Thymus (tissue), 11 donors: ENCODE measurements around the gene TSPEAR. TPM values are rescaled to one million over a fixed set of nuclear protein-coding genes. Genes with fewer than 3 reads are reported as not detected.
"Not testable (repeated sequence)": the region's sequence is repeated elsewhere in the genome, so short reads cannot be mapped to it uniquely, and the experiment has no call there.

Experiments used
- DNase-seq, 9 donors: peaks; one replicate each; pipeline ENCODE4 v3.0.0-alpha.2; 2013; ENCODE audit warnings: low spot score in 9 of 9, low read depth in 6 of 9, missing footprints in 1 of 9
- H3K27ac ChIP-seq, 2 donors: one replicate each; pipeline ENCODE4 v1.5.1; 2013; ENCODE audit warnings: control low read depth in 1 of 2, low read depth in 1 of 2, low read length in 1 of 2, mild to moderate bottlenecking in 1 of 2, moderate library complexity in 1 of 2
- H3K27me3 ChIP-seq, 2 donors: one replicate each; pipeline ENCODE4 v1.5.1; 2013; ENCODE audit warnings: low read length in 1 of 2; ENCODE audit not compliant: control insufficient read depth in 2 of 2, insufficient read depth in 1 of 2
- H3K36me3 ChIP-seq, 2 donors: one replicate each; pipeline ENCODE4 v1.5.1; 2013; ENCODE audit warnings: low read length in 1 of 2, mild to moderate bottlenecking in 1 of 2, moderate library complexity in 1 of 2; ENCODE audit not compliant: control insufficient read depth in 2 of 2, insufficient read depth in 2 of 2
- H3K4me1 ChIP-seq, 2 donors: one replicate each; pipeline ENCODE4 v1.5.1; 2013; ENCODE audit warnings: low read length in 2 of 2; ENCODE audit not compliant: control insufficient read depth in 2 of 2, insufficient read depth in 2 of 2
- H3K4me3 ChIP-seq, 2 donors: one replicate each; pipeline ENCODE4 v1.5.1; 2013; ENCODE audit warnings: low read length in 2 of 2, control low read depth in 1 of 2, mild to moderate bottlenecking in 1 of 2
- H3K9me3 ChIP-seq, 2 donors: one replicate each; pipeline ENCODE4 v1.5.1; 2013; ENCODE audit warnings: low read length in 1 of 2, mild to moderate bottlenecking in 1 of 2; ENCODE audit not compliant: control insufficient read depth in 2 of 2, insufficient read depth in 1 of 2
- whole genome bisulfite sequencing: extraction: QIAGEN DNeasy Blood & Tissue Kit; methylation state at CpG from one replicate; pipeline ENCODE4 v1.1.7; 2013; 5-methylcytosine and 5-hydroxymethylcytosine counted together
- polyA plus RNA-seq: library from polyadenylated mRNA; stranded (reverse); fragments of 200-250 nt; gene quantifications from one replicate; pipeline ENCODE4 v1.2.3, GENCODE V29; 2013
- total RNA-seq: library from RNA; stranded (reverse); fragments of 120-200 nt; gene quantifications from one replicate; pipeline ENCODE4 v1.2.4, GENCODE V29; 2013
- donor health status: healthy.

Gene TSPEAR
- total and polyA plus RNA-seq, 2 donors, result 0.07 to 0.38 TPM

DNA sequence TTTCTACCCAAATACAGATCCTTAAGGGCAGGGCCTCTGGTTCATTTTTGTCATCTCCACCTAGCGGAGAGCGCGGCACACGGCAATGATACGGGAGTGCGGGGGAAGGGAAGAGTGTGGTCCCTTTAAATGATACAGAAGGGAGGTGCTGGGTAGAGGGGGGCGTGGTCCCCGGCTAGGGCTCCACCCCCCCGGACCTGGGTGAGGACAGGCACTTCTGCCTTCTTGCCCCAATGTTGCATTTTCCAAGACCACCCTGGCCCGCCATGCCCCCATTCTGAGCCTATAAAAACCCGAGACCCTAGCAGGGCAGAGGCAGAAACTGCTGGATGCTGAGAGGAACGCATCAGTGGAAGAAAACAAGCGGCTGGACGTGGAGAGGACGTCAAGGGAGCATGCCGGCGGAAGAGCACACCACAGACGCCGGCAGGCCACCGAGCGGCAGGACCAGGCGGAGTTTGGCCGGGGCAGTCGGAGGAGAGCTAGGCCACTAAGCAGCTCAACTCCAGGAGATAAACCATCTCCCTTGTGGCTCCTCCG is 226.0 kb downstream of the TSPEAR start:
- 81% methylated on average over 25 of the region's 25 CpGs for WGBS
- Histone ChIP-seq H3K36me3 (no peaks in the 10 kb centered on the region), H3K4me3 (peak overlapping the region in 1 of 2 donors; percentile 18), H3K4me1 (peaks cover 7 to 12% of the 10 kb centered on the region in 2 donors), H3K9me3 (peaks cover 0 to 9% of the 10 kb centered on the region in 2 donors), H3K27me3 (peaks cover 0 to 10% of the 10 kb centered on the region in 2 donors), H3K27ac (no peak overlapping the region)
- DNase-seq, result peak in 3 of 9 donors; percentile 5 to 9 (median 9)

- H3K36me3 ChIP-seq, result no peaks in the 10 kb centered on the region
- DNase-seq, result no peak
- H3K4me3 ChIP-seq, result no peak overlapping the region
- H3K9me3 ChIP-seq, result peaks cover 0 to 5% of the 10 kb centered on the region in 2 donors
- peaks cover 7 to 12% of the 10 kb centered on the region in 2 donors for H3K4me1 ChIP-seq
- no peak overlapping the region for H3K27ac ChIP-seq
- peaks cover 0 to 10% of the 10 kb centered on the region in 2 donors for H3K27me3 ChIP-seq
- WGBS, result 94% methylated on average over 43 of the region's 43 CpGs
Observed at GRCh38 chr21:44484498-44485253, 226.7 kb downstream of the TSPEAR start.

- Histone ChIP-seq H3K27ac (no peak overlapping the region), H3K36me3 (no peaks in the 10 kb centered on the region), H3K9me3 (peaks cover 0 to 5% of the 10 kb centered on the region in 2 donors), H3K4me3 (no peak overlapping the region), H3K4me1 (peaks cover 7 to 12% of the 10 kb centered on the region in 2 donors), H3K27me3 (peaks cover 0 to 10% of the 10 kb centered on the region in 2 donors)
- no peak for DNase-seq
- WGBS, result 89% methylated on average over 28 of the region's 28 CpGs
Observed at GRCh38 chr21:44483288-44484237, 227.8 kb downstream of the TSPEAR start.

DNA sequence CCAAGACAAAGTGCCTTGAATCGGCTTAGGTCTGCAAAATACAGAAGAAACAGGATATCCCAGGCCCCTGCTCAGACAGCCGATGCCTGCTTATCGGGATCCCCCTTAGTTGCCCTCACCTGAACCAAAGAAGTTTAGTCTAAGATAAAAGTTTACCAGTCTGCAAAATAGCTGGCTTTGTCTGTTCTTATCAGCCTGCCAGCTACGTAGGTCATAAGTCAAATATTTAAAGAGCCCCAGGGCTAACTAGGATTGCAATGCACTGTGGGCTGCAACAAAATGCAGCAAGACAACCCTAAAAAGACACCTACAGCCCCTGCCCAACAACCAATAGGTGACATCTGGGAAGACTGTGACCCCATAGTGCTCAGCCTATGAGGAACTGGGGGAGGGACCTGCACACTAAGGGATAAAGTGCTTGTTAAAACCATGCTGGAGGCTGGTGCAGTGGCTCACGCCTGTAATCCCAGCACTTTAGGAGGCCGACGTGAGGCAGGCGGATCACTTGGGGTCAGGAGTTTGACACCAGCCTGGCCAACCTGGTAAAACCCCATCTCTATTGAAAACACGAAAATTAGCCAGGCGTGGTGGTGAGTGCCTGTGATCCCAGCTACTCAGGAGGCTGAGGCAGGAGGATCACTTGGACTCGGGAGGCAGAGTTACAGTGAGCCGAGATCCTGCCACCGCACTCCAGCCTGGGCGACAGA is 228.6 kb downstream of the TSPEAR start:
- DNase-seq, result no peak
- Histone ChIP-seq H3K27ac (no peak overlapping the region), H3K27me3 (peaks cover 0 to 10% of the 10 kb centered on the region in 2 donors), H3K9me3 (no peaks in the 10 kb centered on the region), H3K36me3 (no peaks in the 10 kb centered on the region), H3K4me1 (peaks cover 7 to 12% of the 10 kb centered on the region in 2 donors), H3K4me3 (no peak overlapping the region)
- WGBS, result 93% methylated on average over 14 of the region's 14 CpGs

DNA sequence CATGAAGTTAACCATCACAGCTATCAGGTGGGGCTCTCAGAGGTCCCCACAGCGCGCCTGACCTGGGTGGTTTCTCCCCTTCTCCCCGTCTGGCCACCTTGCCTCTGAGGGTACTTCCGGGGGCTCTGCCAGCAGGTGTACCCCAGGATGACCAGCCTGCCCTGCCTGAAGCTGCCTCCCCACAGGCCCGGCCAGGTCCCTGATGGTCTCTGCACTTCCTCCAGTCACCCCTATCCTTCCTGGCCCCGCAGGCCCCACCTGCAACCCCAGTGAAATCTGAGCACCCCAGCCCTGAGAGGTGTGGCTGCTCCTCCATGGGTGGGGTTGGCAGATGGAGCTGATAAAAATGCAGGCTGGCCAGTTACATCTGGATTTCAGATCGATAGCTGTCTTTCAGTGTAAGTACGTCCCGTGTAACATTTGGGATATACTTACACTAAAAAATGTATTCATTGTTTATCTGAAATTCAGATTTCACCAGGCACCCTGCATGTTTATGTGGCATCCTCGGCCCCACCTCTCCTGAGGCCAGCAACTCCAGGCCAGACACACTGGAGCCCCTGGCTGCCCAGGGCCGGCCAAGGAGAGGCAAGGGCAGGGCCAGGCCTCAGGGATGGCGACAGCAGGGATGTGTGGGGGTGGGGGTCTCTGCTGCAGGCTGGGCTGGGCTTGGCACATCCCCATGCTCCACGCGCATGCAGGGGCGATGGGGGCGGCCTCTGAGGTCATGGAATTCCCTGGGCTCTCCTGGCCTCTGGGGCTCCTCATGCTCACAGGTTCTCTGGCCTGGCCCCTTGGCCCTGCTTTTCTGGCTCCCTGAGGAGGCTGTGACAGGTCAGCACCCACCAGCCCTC is 230.9 kb downstream of the TSPEAR start:
- DNase-seq, result no peak
- WGBS, result 87% methylated on average over 16 of the region's 16 CpGs
- Histone ChIP-seq H3K4me1 (peaks cover 0 to 2% of the 10 kb centered on the region in 2 donors), H3K27ac (no peak overlapping the region), H3K4me3 (no peak overlapping the region), H3K27me3 (peaks cover 0 to 8% of the 10 kb centered on the region in 2 donors), H3K9me3 (no peaks in the 10 kb centered on the region), H3K36me3 (no peaks in the 10 kb centered on the region)

GRCh38 chr21:44479556-44480199 is 231.7 kb downstream of the TSPEAR start:
- not testable (repeated sequence) for H3K27ac ChIP-seq, H3K27me3 ChIP-seq, DNase-seq, H3K9me3 ChIP-seq, H3K4me1 ChIP-seq, H3K4me3 ChIP-seq, H3K36me3 ChIP-seq
- WGBS, result 55% methylated on average over 21 of the region's 21 CpGs

- Histone ChIP-seq H3K27ac (no peak overlapping the region), H3K36me3 (no peaks in the 10 kb centered on the region), H3K9me3 (no peaks in the 10 kb centered on the region), H3K4me3 (no peak overlapping the region), H3K4me1 (no peaks in the 10 kb centered on the region), H3K27me3 (peaks cover 0 to 6% of the 10 kb centered on the region in 2 donors)
- no peak for DNase-seq
- 95% methylated on average over 5 of the region's 5 CpGs for WGBS
Observed at GRCh38 chr21:44478801-44479167, 232.6 kb downstream of the TSPEAR start.
